CD4-positive, alpha-beta T cell treated with Interferon alpha-2 for 1 hour (primary cell): ENCODE results near the gene ARSA.
"Not testable (repeated sequence)": the region's sequence is repeated elsewhere in the genome, so short reads cannot be mapped to it uniquely, and the experiment has no call there.

Source experiments
- DNase-seq, 2 donors: peaks; one replicate each; pipeline ENCODE4 v3.0.0-alpha.2; 2020 to 2022

ARSA gene

GRCh38 chr22:50621356-50621880, 6.5 kb downstream of the ARSA start:
- DNase-seq: peak; percentile 45 to 65

DNA sequence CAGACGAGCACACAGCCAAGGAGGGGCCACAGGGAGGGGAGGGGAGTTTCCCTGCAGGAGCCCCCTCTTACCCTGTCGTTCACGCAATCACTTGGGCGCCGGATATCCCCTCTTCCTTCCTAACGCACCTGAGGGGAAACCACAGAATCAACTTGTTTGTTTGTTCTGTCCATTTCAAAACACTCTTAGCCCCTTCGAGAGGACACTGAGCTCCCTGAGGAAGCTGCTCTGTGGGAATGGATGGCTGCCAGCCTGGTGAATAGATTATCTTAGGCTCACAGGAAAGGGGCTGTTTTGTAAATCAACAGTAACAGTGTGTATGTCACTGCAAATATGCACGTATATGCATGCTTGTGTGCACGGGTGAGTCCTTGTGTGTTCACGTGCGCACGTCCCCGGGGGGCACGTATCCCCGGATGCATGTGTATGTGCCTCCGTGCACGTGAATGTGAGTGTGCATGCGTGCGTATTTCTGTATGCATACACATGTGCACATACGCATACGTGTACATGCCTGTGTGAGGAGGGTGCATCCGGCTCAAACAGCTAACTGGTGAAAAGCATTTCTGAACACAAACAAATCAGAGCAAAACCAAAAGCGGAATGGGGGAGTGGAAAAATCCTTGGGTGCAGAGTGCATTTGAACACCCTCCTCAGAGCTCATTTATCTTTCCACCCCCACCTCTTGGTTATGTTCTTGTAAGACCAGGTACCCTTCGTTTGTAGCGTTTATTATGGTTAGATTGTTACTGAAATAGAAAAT, 7.2 kb downstream of the ARSA start:
- DNase-seq: peak; percentile 74 to 89

GRCh38 chr22:50614296-50614695, 13.7 kb downstream of the ARSA start:
- not testable (repeated sequence) for DNase-seq

DNA sequence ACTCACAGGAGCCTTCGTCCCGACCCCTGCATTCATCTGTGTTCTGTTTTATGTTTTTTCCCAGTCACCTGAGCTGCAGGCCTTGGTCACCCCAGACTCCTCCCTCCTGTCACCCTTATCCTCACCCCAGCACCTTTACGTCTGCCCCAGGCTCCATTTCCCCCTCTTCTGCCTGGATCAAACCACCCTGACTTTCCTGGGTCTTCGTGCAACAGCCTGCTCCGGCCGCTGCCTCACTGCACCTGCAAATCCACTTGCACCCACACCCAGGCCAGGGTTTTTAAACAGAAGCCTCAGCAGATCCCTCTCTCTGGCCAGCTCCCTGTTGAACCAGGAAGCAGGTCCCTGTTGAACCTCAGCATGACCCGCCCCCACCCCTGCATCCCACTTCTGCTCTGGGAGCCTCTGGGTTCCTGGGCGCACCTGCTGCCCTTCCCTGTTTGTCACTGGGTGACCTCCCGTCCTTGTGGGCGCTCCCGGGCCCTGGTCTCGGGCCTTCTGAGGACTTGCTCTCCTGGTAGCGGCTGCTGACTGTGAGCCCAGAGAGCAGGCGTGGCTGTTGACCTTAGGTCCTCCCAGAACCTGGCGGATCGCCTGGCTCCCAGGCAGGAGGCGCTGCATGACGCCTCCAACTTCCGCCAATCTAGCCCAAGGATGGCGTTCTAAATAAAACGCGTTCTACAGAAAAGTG, 14.5 kb downstream of the ARSA start:
- no peak for DNase-seq

- DNase-seq: no peak
These were observed 15.3 kb downstream of the ARSA start for GRCh38 chr22:50612528-50613221.

GRCh38 chr22:50612168-50612527, 15.8 kb downstream of the ARSA start:
- DNase-seq: no peak

DNA sequence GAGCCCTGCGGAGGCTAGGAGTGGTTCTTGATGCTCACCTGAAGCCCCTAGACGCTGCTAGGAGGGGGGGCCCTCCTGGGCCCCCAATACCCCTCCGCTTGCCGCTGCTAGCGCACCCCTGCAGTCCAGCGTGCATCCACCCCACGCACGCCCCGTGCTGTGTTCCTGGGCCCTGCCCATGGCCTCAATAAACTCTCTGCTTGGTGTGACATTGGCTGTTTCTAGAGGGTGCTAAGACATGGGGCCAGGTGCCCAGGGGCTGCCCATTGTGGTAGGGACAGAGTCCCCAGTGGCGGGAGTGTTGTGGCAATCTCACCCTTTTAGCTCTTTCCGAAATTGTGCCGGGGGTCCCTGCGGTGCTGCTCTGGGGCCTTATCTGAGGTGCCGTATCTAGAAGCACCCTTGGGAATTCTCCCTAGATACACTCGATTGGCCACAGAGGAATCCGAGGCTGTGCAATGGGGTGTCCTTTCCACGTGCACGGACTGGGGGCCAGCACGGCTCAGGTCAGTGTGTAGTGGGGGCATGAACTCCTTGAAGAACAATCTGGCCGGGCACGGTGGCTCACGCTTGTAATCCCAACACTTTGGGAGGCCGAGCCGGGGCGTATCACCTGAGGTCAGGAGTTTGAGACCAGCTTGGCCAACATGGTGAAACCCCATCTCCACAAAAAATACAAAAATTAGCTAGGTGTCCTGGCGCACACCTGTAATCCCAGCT, 16.5 kb downstream of the ARSA start:
- no peak for DNase-seq

DNA sequence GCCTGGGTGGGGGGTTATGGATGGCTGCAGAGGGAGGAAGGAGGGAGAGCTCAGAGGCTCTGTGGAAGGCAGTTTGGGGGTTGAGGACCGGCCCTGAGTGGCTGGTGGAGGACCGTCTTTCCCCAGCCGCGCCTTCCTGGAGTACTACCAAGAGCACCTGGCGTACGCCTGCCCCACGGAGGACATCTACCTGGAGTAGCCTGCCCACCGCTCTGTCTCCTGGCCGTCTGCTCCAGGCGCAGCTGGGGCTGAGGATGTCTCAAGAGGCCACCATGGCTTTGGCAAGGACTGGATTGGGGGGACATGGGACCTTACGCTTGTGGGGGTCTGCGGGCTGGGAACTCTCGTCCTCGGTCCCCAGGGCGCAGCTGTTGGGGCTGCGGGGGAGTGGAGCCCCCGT, 17.4 kb downstream of the ARSA start:
- DNase-seq: no peak

DNA sequence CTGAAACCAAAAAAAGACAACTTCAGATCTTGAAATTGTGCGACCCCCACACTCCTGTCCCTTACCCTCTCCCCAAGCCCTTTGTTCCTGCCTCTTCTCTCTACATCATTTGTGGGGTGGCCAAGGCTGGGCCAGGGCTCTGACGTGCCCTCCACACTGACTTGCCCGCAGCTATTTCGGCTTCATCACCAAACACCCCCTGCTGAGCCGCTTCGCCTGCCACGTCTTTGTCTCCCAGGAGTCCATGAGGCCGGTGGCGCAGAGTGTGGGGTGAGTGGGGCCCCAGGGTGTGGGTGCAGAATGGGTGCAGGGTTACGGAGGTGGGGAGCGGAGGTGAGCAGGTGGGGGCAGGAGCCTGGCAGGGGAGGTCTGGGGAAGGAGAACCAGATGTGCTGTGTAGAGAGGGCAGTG, 17.9 kb downstream of the ARSA start:
- no peak for DNase-seq

GRCh38 chr22:50609599-50609998, 18.4 kb downstream of the ARSA start:
- no peak for DNase-seq

- DNase-seq: no peak
These were observed 19.0 kb downstream of the ARSA start for GRCh38 chr22:50608996-50609395.

DNA sequence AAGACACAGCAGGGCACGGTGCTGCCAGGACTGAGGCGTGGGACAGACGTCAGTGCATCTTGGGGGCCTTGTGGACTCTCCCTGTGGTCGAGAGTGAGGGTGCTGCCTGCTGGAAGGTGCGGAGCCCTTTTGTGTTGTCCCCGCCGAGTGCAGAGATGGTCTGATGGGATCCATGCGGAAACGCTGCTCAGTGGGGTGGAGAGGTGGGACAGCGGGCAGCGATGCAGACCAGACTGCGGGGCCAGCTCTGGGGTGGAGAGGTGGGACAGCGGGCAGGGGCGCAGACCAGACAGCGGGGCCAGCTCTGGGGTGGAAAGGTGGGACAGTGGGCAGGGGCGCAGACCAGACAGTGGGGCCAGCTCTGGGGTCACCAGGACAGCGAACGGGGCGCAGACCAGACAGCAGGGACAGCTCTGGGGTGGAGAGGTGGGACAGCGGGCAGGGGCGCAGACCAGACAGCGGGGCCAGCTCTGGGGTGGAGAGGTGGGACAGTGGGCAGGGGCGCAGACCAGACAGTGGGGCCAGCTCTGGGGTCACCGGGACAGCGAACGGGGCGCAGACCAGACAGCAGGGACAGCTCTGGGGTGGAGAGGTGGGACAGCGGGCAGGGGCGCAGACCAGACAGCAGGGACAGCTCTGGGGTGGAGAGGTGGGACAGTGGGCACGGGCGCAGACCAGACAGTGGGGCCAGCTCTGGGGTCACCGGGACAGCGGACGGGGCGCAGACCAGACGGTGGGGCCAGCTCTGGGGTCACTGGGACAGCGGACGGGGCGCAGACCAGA, 19.7 kb downstream of the ARSA start:
- DNase-seq: not testable (repeated sequence)

- DNase-seq: no peak
These were observed 20.3 kb downstream of the ARSA start for GRCh38 chr22:50607659-50608020.

- DNase-seq: no peak
These were observed 20.9 kb downstream of the ARSA start for GRCh38 chr22:50606946-50607658.

DNA sequence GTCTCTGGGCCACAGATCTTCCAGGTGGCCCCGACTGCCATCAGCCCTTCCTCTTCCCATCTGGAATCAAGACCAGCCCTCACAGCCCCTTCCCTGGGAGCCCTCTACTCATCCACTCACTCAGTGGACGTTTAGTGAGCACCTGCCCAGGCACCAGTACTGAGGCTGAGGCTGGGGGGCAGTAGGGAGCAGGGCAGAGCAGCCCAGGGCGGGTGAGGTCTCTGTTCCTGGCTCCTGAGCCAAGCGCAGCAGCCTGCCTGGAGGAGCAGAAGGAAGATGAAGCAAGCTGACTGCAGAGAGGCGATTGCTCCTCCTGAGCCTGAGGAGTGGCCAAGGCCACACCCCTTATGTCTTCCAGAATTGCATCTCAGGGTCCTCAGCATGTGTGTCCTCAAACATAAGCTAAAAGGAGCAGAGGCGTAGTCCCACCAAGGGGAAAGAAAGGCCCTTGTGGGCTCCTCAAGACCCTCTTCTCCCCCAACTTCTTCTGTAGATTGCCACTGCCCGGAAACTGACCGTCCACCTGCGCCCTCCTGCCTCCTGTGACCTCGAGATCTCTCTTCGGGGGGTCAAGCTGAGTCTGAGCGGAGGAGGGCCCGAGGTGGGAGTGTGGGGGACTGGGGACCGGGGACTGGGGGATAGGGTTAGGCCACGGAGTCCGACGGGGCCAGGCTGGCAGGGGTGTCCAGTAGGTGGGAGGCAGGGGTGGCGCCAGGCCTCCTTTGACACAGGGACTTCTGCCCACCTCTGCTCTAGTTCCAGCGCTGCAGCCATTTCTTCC, 21.6 kb downstream of the ARSA start:
- no peak for DNase-seq

DNA sequence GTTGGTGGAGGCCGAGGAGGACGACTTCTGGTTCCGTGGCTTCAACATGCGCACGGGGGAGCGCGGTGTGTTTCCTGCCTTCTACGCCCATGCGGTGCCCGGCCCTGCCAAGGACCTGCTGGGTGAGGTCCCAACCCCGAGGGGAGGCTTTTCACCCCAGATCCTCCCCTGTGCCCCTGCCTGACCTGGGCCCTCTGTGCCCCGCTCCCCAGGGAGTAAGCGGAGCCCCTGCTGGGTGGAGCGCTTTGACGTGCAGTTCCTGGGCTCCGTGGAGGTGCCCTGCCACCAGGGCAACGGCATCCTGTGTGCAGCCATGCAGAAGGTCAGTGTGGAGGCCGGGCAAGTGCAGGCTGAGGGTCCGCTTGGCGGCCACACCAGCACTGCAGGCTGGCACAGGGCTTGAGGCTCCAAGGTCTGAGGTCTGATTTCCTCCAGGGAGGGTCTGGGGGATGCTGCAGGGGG, 22.3 kb downstream of the ARSA start:
- DNase-seq: no peak

DNA sequence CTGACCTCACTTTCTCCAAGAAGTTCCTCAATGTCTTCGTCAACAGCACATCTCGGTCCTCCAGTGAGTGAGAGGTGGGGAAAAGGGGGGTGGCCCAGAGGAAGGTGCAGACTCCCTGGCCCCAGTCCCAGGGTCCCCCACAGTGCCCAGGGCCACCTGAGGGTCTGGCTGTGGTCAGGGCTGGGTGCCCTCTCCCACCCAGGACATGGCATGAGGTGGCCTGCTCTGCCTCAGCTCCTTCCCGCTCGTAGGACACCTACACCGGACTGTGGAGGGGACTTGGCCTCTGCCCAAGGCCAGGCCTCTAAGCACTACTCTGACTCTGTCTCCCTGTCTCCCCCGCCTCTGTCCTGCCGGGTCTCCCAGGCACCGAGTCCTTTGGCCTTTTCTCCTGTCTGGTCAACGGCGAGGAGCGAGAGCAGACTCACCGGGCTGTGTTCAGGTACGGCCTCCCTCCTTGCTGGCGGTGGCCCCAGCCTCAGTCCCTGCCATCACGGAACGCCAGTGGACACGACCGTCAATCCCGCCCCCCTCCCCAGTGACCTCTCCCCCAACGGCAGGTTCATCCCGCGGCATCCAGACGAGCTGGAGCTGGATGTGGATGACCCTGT, 22.8 kb downstream of the ARSA start:
- no peak for DNase-seq

- DNase-seq: no peak
These were observed 23.5 kb downstream of the ARSA start for GRCh38 chr22:50604256-50605001.

- no peak for DNase-seq
These were observed 24.3 kb downstream of the ARSA start for GRCh38 chr22:50603511-50604255.
